ENCODE results near the gene USP2.

The USP2 gene

GRCh38 chr11:119381181-119381988, at the start of gene USP2:
Gene USP2, minus strand, starts transcription at chr11:119381690. Its CDS starts 8,210 bp downstream, at chr11:119373480.
- in situ Hi-C loops (cut with MboI; ENCODE audit: low sequenced_read_pairs): no loop called here

- in situ Hi-C loops (cut with MboI; ENCODE audit: low sequenced_read_pairs): no loop called here
Measured at GRCh38 chr11:119427279-119427678, 45.8 kb upstream of the USP2 start.

- in situ Hi-C loops (cut with MboI; ENCODE audit: low sequenced_read_pairs): no loop called here
Measured at GRCh38 chr11:119426142-119426541, 44.7 kb upstream of the USP2 start.

- in situ Hi-C loops (cut with MboI; ENCODE audit: low sequenced_read_pairs): no loop called here
Measured at GRCh38 chr11:119424775-119425174, 43.3 kb upstream of the USP2 start.

- in situ Hi-C loops (cut with MboI; ENCODE audit: low sequenced_read_pairs): no loop called here
Measured at GRCh38 chr11:119424276-119424675, 42.8 kb upstream of the USP2 start.

- in situ Hi-C loops (cut with MboI; ENCODE audit: low sequenced_read_pairs): no loop called here
Measured at GRCh38 chr11:119423509-119424254, 42.2 kb upstream of the USP2 start.

GRCh38 chr11:119422809-119423508, 41.5 kb upstream of the USP2 start, which contains the start of gene THY1:
Gene THY1, minus strand, starts transcription at chr11:119423172. Its CDS starts 2,267 bp downstream, at chr11:119420905.
- in situ Hi-C loops (cut with MboI; ENCODE audit: low sequenced_read_pairs): no loop called here

- in situ Hi-C loops (cut with MboI; ENCODE audit: low sequenced_read_pairs): no loop called here
Measured at GRCh38 chr11:119421941-119422808, 40.7 kb upstream of the USP2 start.

- in situ Hi-C loops (cut with MboI; ENCODE audit: low sequenced_read_pairs): no loop called here
Measured at GRCh38 chr11:119421351-119421750, 39.9 kb upstream of the USP2 start.

GRCh38 chr11:119420631-119421030, 39.1 kb upstream of the USP2 start:
- in situ Hi-C loops (cut with MboI; ENCODE audit: low sequenced_read_pairs): no loop called here

GRCh38 chr11:119419834-119420492, 38.5 kb upstream of the USP2 start:
- in situ Hi-C loops (cut with MboI; ENCODE audit: low sequenced_read_pairs): no loop called here

- in situ Hi-C loops (cut with MboI; ENCODE audit: low sequenced_read_pairs): no loop called here
Measured at GRCh38 chr11:119419246-119419645, 37.8 kb upstream of the USP2 start.

GRCh38 chr11:119418759-119419158, 37.3 kb upstream of the USP2 start:
- in situ Hi-C loops (cut with MboI; ENCODE audit: low sequenced_read_pairs): no loop called here

- in situ Hi-C loops (cut with MboI; ENCODE audit: low sequenced_read_pairs): no loop called here
Measured at GRCh38 chr11:119417726-119418540, 36.4 kb upstream of the USP2 start.

- in situ Hi-C loops (cut with MboI; ENCODE audit: low sequenced_read_pairs): no loop called here
Measured at GRCh38 chr11:119416606-119417580, 35.4 kb upstream of the USP2 start.

GRCh38 chr11:119415966-119416365, 34.5 kb upstream of the USP2 start:
- in situ Hi-C loops (cut with MboI; ENCODE audit: low sequenced_read_pairs): no loop called here

- in situ Hi-C loops (cut with MboI; ENCODE audit: low sequenced_read_pairs): no loop called here
Measured at GRCh38 chr11:119415517-119415916, 34.0 kb upstream of the USP2 start.

GRCh38 chr11:119414734-119415133, 33.2 kb upstream of the USP2 start:
- in situ Hi-C loops (cut with MboI; ENCODE audit: low sequenced_read_pairs): no loop called here

All from hTERT RPE-1 (cell line).